Lung (tissue), 12 donors: ENCODE results near the gene ALKBH4. TPM values are rescaled to one million over a fixed set of nuclear protein-coding genes. Genes with fewer than 3 reads are reported as not detected.

Experiments
- ATAC-seq: fragments of 200-7000 bp; cut with Tn5 transposase; one replicate; pipeline ENCODE4 v1.9.1; 2020; ENCODE audit warnings: moderate number of reproducible peaks; ENCODE audit not compliant: insufficient read depth, low FRiP score
- DNase-seq, 3 donors: peaks; one replicate each; pipeline ENCODE4 v3.0.0-alpha.2; 2013 to 2017
- H3K27ac ChIP-seq, 2 donors: one replicate each; pipeline ENCODE4 v1.5.1; 2013; ENCODE audit warnings: mild to moderate bottlenecking in 2 of 2, moderate library complexity in 2 of 2, control low read depth in 1 of 2, inconsistent platforms in 1 of 2, low read depth in 1 of 2, low read length in 1 of 2
- H3K27me3 ChIP-seq, 3 donors: one replicate each; pipeline ENCODE4 v1.5.1; 2013; ENCODE audit warnings: low read length in 2 of 3; ENCODE audit not compliant: control insufficient read depth in 3 of 3, insufficient read depth in 3 of 3
- H3K36me3 ChIP-seq, 4 donors: one replicate each; pipeline ENCODE4 v1.5.1; 2013; ENCODE audit warnings: low read length in 4 of 4, mild to moderate bottlenecking in 1 of 4, moderate library complexity in 1 of 4; ENCODE audit not compliant: control insufficient read depth in 4 of 4, insufficient read depth in 4 of 4
- H3K4me1 ChIP-seq, 5 donors: one replicate each; pipeline ENCODE4 v1.5.1; 2013; ENCODE audit warnings: low read length in 5 of 5, mild to moderate bottlenecking in 2 of 5, moderate library complexity in 1 of 5; ENCODE audit not compliant: control insufficient read depth in 5 of 5, insufficient read depth in 5 of 5
- H3K4me3 ChIP-seq: one replicate; pipeline ENCODE4 v1.5.1; 2013; ENCODE audit warnings: mild to moderate bottlenecking, control low read depth, moderate library complexity
- H3K9ac ChIP-seq, 2 donors: one replicate each; pipeline ENCODE4 v1.5.1; 2013; ENCODE audit warnings: low read length in 2 of 2, control low read depth in 1 of 2; ENCODE audit not compliant: insufficient read depth in 1 of 2
- H3K9me3 ChIP-seq, 4 donors: one replicate each; pipeline ENCODE4 v1.5.1; 2013; ENCODE audit warnings: low read length in 3 of 4, mild to moderate bottlenecking in 1 of 4, moderate library complexity in 1 of 4; ENCODE audit not compliant: control insufficient read depth in 4 of 4, insufficient read depth in 3 of 4
- WGBS, 2 donors: extraction: QIAGEN DNeasy Blood & Tissue Kit; methylation state at CpG; one replicate each; pipeline ENCODE4 v1.1.7; 2013; 5-methylcytosine and 5-hydroxymethylcytosine counted together
- polyA plus RNA-seq, 2 donors: library from polyadenylated mRNA; stranded (reverse); fragments of 200-250 nt; gene quantifications; one replicate each; pipeline ENCODE4 v1.2.1, GENCODE V29; 2013
- total RNA-seq, 2 donors: library from RNA; depleted of rRNA in 1 of 2; stranded (reverse); fragments of >200 nt in 1 of 2; gene quantifications; one replicate each; pipeline ENCODE4 v1.2.1, GENCODE V29; 2014 to 2021
- TF ChIP-seq, protein P1 (sequence below): IDR thresholded peaks from 2 replicates; pipeline ENCODE4 v1.5.1; 2012; ENCODE audit warnings: mild to moderate bottlenecking; ENCODE audit errors: control extremely low read depth, extremely low read depth
- donor health status: control.
- donor health status: control.
- donor health status: Bipolar disorder and iron deficiency.
- donor health status: healthy.
- donor health status: DM: yes; HTN: yes; CAD: no.

The ALKBH4 gene
- total and polyA plus RNA-seq, 4 donors, result 7.9 to 13.8 (median 10.3) TPM

DNA sequence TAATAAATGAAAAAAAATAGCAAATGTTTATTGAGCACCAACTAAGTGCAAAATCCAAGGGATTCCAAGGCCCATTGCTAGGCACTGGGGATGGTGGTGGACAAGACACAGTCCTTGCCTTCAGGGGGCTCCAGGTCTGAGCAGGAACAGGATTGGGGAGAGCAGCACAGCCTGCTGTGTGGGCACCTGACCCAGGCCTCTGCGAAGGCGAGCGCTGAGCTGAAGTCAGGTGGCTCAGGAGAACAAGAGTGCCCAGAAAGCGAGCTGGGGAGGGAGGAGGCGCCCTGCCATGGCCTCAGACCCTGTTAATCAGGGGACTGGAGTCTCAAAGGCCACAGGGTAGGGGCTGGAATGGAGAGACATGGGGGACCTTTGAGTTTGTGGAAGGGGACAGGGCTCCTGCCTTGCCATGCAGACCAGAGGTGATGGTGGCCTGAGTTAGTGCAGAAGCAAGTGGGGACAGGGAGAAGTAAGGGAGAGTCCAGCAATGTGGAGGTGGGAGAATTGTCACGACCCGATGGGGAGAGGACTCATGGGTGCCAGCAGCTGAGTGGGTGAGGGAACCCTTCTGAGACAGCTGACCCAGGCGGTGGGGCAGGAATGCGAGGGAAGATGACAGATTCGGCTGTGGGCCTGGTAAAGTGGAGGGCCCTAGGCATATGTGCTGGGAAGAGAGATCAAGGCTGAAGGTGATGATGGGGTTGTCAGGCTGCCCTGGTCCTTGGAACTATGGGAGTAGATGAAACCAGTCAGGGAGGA lies 35.3 kb downstream of the ALKBH4 start:
- Histone ChIP-seq H3K27ac (peak overlapping the region in 1 of 2 donors; percentile 43), H3K4me3 (no peak overlapping the region), H3K9ac (no peak overlapping the region), H3K36me3 (peaks cover 5 to 22% (median 14%) of the 10 kb centered on the region in 4 donors), H3K27me3 (no peaks in the 10 kb centered on the region), H3K9me3 (peaks cover 0 to 2% (median 0%) of the 10 kb centered on the region in 4 donors), H3K4me1 (peaks cover 0 to 10% (median 3%) of the 10 kb centered on the region in 5 donors)
- ATAC-seq (no peak), DNase-seq (no peak)
- 93 to 98% methylated on average over 10 of the region's 10 CpGs for WGBS, 2 donors
- TF ChIP-seq, protein P1, sequence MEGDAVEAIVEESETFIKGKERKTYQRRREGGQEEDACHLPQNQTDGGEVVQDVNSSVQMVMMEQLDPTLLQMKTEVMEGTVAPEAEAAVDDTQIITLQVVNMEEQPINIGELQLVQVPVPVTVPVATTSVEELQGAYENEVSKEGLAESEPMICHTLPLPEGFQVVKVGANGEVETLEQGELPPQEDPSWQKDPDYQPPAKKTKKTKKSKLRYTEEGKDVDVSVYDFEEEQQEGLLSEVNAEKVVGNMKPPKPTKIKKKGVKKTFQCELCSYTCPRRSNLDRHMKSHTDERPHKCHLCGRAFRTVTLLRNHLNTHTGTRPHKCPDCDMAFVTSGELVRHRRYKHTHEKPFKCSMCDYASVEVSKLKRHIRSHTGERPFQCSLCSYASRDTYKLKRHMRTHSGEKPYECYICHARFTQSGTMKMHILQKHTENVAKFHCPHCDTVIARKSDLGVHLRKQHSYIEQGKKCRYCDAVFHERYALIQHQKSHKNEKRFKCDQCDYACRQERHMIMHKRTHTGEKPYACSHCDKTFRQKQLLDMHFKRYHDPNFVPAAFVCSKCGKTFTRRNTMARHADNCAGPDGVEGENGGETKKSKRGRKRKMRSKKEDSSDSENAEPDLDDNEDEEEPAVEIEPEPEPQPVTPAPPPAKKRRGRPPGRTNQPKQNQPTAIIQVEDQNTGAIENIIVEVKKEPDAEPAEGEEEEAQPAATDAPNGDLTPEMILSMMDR, result no peak

DNA sequence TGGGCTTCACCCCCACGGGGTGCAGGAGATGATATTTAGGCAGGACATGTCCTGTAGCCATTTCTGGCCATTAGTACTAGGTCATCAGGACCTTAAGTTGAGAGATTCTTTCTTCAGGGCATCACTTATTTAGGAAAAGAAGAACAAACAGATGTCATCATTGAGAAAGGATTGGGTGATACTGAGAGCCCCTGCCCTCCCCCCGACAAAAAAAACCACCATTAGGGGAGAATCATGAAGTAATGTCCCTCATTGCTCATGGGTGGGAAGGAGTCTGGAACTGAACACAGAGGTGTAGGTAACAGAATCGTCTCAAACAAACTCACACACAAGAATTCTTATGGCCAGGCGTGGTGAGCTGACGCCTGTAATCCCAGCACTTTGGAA lies 37.7 kb downstream of the ALKBH4 start:
- WGBS, 2 donors, result 52 to 70% methylated on average over 5 of the region's 5 CpGs
- Histone ChIP-seq H3K27me3 (no peaks in the 10 kb centered on the region), H3K27ac (peak overlapping the region in 1 of 2 donors; percentile 75), H3K9ac (no peak overlapping the region), H3K36me3 (peaks cover 5 to 29% (median 14%) of the 10 kb centered on the region in 4 donors), H3K9me3 (peaks cover 0 to 2% (median 0%) of the 10 kb centered on the region in 4 donors), H3K4me1 (peaks cover 0 to 7% (median 0%) of the 10 kb centered on the region in 5 donors), H3K4me3 (no peak overlapping the region)
- DNase-seq (no peak), ATAC-seq (no peak)
- TF ChIP-seq, protein P1, result no peak

DNA sequence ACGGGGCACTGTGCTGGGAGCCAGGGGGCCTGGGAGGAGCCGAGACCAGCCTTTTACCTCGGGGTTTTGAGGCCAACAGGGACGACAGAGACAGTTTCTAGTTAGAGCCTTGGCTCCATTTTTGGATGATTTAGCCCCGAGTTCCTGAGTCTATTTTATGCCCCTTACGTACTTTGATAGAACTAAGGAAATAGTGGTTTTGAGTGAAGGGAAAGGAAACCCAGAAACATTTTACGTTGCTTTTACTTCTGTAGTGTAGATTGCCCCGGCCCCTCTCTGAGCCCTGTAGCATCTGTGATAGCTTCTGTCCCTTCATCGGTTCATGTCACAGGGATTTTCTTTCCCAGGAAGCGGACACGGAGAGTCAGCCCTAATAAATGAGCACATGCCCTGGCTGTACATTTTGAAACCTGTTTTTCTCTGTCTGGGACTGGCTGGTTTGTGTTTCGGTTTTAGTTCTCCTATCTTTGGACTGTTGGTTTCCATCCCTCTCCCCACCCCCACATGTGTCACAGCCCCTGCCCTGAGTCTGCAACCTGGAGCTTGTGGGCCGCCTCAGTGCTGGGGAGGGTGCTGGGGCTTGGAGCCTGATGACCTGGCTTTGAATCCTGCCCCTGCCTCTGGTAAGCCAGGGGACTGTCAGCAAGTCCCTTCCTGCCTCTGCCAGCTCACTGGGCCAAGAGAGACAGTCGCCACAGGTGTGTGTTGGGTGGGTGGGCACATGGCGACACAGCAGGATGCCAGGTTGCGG lies 38.2 kb downstream of the ALKBH4 start:
- H3K36me3 ChIP-seq, result peaks cover 5 to 29% (median 15%) of the 10 kb centered on the region in 4 donors
- H3K9ac ChIP-seq, result no peak overlapping the region
- TF ChIP-seq, protein P1, result no peak
- peak overlapping the region in 1 of 2 donors; percentile 75 for H3K27ac ChIP-seq
- H3K9me3 ChIP-seq, result peaks cover 0 to 2% (median 0%) of the 10 kb centered on the region in 4 donors
- no peak overlapping the region for H3K4me3 ChIP-seq
- ATAC-seq (peak; percentile 50), DNase-seq (no peak)
- H3K27me3 ChIP-seq, result no peaks in the 10 kb centered on the region
- peaks cover 0 to 7% (median 0%) of the 10 kb centered on the region in 5 donors for H3K4me1 ChIP-seq
- WGBS, 2 donors, result 38 to 64% methylated on average over 16 of the region's 16 CpGs
